B cell (primary cell): ENCODE measurements around the gene TNIK. TPM values are rescaled to one million over a fixed set of nuclear protein-coding genes. Genes with fewer than 3 reads are reported as not detected.

ENCODE experiments used
- ATAC-seq: fragments of 200-7000 bp; cut with Tn5 transposase; one replicate; pipeline ENCODE4 v1.10.0; 2021; ENCODE audit warnings: low read depth, mild to moderate bottlenecking, moderate number of reproducible peaks, moderate library complexity
- CTCF ChIA-PET: fragments of 350-600 bp; sonication (Branson Sonifier 250); formaldehyde crosslinking; loops from one replicate; lab custom pipeline; 2021; ENCODE audit warnings: antibody characterized with exemption, inconsistent platforms; lab: Charles Lee
- POLR2A ChIA-PET: fragments of 350-600 bp; sonication (Branson Sonifier 250); formaldehyde crosslinking; loops from one replicate; lab custom pipeline; 2021; ENCODE audit warnings: antibody characterized with exemption; lab: Charles Lee
- DNase-seq: peaks from one replicate; pipeline ENCODE4 v3.0.0; 2013
- H2AFZ ChIP-seq: 2 replicates; pipeline ENCODE4 v1.6.1; 2012; ENCODE audit warnings: mild to moderate bottlenecking, low read depth, low read length; ENCODE audit not compliant: insufficient read depth, poor library complexity, severe bottlenecking
- H3K27ac ChIP-seq, 2 donors: 1 replicate in 1 of 2; 2 replicates in 1 of 2; pipeline ENCODE4 v1.5.1; 2012 to 2013; ENCODE audit warnings: low read length in 2 of 2, mild to moderate bottlenecking in 2 of 2, moderate library complexity in 1 of 2
- H3K27me3 ChIP-seq, 4 experiments: fragments of 200-600 bp in 1 of 4; sonication (generic) in 1 of 4; replicated peaks in 1 of 4; 1 replicate in 2 of 4; 2 replicates in 2 of 4; pipeline versions ENCODE4 v1.6.1 to v1.7.0; 2013 to 2016; ENCODE audit warnings: low read length in 3 of 4, mild to moderate bottlenecking in 2 of 4, mixed read lengths in 1 of 4, moderate library complexity in 1 of 4; ENCODE audit not compliant: insufficient read depth in 4 of 4, control insufficient read depth in 3 of 4; ENCODE audit errors: control extremely low read depth in 1 of 4
- H3K36me3 ChIP-seq, 2 experiments: replicated peaks in 1 of 2; 1 replicate in 1 of 2; 2 replicates in 1 of 2; pipeline versions ENCODE4 v1.6.1 to v1.7.1; 2013; ENCODE audit warnings: low read length in 1 of 2; ENCODE audit not compliant: insufficient read depth in 2 of 2, control insufficient read depth in 1 of 2; ENCODE audit errors: control extremely low read depth in 1 of 2, extremely low read depth in 1 of 2
- H3K4me1 ChIP-seq, 2 donors: fragments of 200-600 bp in 1 of 2; sonication (generic) in 1 of 2; 1 replicate in 1 of 2; 2 replicates in 1 of 2; pipeline versions ENCODE4 v1.5.1 to v1.6.1; 2013 to 2017; ENCODE audit warnings: low read length in 2 of 2; ENCODE audit not compliant: control insufficient read depth in 2 of 2, insufficient read depth in 2 of 2
- H3K4me2 ChIP-seq: replicated peaks from 2 replicates; pipeline ENCODE3; 2012; ENCODE audit warnings: mild to moderate bottlenecking, low read depth, low read length; ENCODE audit not compliant: poor library complexity, severe bottlenecking
- H3K4me3 ChIP-seq, 5 experiments: fragments of 200-600 bp in 1 of 5; sonication (generic) in 1 of 5; 1 replicate in 3 of 5; 2 replicates in 2 of 5; pipeline versions ENCODE4 v1.5.1 to v1.7.0; 2011 to 2016; ENCODE audit warnings: low read length in 4 of 5, mild to moderate bottlenecking in 4 of 5, low read depth in 2 of 5, control low read depth in 1 of 5, moderate library complexity in 1 of 5; ENCODE audit not compliant: insufficient read depth in 1 of 5; ENCODE audit errors: control extremely low read depth in 1 of 5, extremely low read depth in 1 of 5
- H3K79me2 ChIP-seq: fragments of 200-600 bp; sonication (generic); one replicate; pipeline ENCODE4 v1.6.0; 2016; ENCODE audit warnings: low read length; ENCODE audit not compliant: control insufficient read depth, insufficient read depth
- H3K9ac ChIP-seq: fragments of 200-600 bp; sonication (generic); 2 replicates; pipeline ENCODE4 v1.6.1; 2017; ENCODE audit warnings: mild to moderate bottlenecking, low read length, moderate library complexity
- H3K9me3 ChIP-seq, 3 donors: one replicate each; pipeline versions ENCODE4 v1.6.1 to v1.7.1; 2013; ENCODE audit warnings: low read length in 2 of 3; ENCODE audit not compliant: control insufficient read depth in 2 of 3, insufficient read depth in 1 of 3; ENCODE audit errors: control extremely low read depth in 1 of 3
- H4K20me1 ChIP-seq: 2 replicates; pipeline ENCODE4 v1.6.0; 2012; ENCODE audit warnings: mild to moderate bottlenecking, low read length; ENCODE audit not compliant: insufficient read depth, control insufficient read depth, poor library complexity, severe bottlenecking
- H3K27ac Mint-ChIP-seq: one replicate; pipeline ENCODE4 v1.8.0; 2021; ENCODE audit warnings: mixed read lengths
- H3K27me3 Mint-ChIP-seq: one replicate; pipeline ENCODE4 v1.8.0; 2021; ENCODE audit warnings: mixed read lengths
- H3K4me1 Mint-ChIP-seq: one replicate; pipeline ENCODE4 v1.8.0; 2021; ENCODE audit warnings: mixed read lengths
- H3K4me3 Mint-ChIP-seq: one replicate; pipeline ENCODE4 v1.8.0; 2021; ENCODE audit warnings: mixed read lengths
- H3K9me3 Mint-ChIP-seq: one replicate; pipeline ENCODE4 v1.8.0; 2022; ENCODE audit warnings: mixed read lengths; ENCODE audit not compliant: insufficient read depth
- EZH2 ChIP-seq: IDR thresholded peaks from 2 replicates; pipeline ENCODE4 v1.6.1; 2012; ENCODE audit warnings: borderline replicate concordance, low read depth, mild to moderate bottlenecking, moderate library complexity, low read length; ENCODE audit not compliant: insufficient read depth, poor library complexity, severe bottlenecking
- WGBS: methylation state at CpG from one replicate; pipeline ENCODE4 v1.1.5; 2013; ENCODE audit warnings: missing lambda C conversion rate; ENCODE audit not compliant: insufficient coverage; 5-methylcytosine and 5-hydroxymethylcytosine counted together
- intact Hi-C: fragments of 100-400 bp; cut with micrococcal nuclease; formaldehyde crosslinking; loops from one replicate; pipeline ENCODE4 v1.10.0; 2022
- polyA plus RNA-seq: library from polyadenylated mRNA; depleted of rRNA; stranded (reverse); fragments of >200 nt; gene quantifications from 2 replicates; pipeline ENCODE4 v1.2.3, GENCODE V29; 2012
- total RNA-seq, 2 donors: library from RNA; stranded (reverse); fragments of 120-200 nt in 1 of 2; gene quantifications; 1 replicate in 1 of 2; 2 replicates in 1 of 2; pipeline versions ENCODE4 v1.2.3 to v1.2.4, GENCODE V29; 2013 to 2022
- TF ChIP-seq, protein P1 (sequence below): fragments of 200-600 bp; IDR thresholded peaks from one replicate; pipeline ENCODE4 v1.8.0; 2022; ENCODE audit warnings: antibody characterized with exemption, mild to moderate bottlenecking

The TNIK gene
- total and polyA plus RNA-seq, 2 donors (not counting 1 experiment from before 2014, with no cell fraction given) = 0.66 to 7.7 TPM

DNA sequence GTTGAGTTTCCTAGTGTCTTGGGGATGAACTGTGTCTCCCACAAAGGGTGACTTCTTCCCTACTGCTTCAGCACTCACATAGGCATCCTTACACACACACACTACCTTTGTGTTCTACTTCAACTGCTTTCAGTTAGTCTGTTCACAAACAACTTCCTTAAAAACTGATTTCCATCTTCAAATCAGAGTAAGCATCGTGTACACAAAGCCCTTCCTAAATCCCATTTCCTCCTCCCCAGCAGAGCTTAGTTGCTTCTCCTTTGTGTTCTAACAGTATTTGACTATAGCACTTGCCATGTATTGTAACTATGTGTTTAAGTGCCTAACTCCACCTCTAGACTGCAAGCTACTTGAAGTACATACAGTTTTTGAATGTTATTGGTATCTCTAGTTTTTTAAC, 71.7 kb downstream of the TNIK start:
- Histone ChIP-seq H3K79me2 (no peaks in the 10 kb centered on the region), H3K4me2 (no peak overlapping the region), H3K9me3 (peaks cover 0 to 3% (median 3%) of the 10 kb centered on the region in 3 donors), H3K4me1 (no peaks in the 10 kb centered on the region), H4K20me1 (no peaks in the 10 kb centered on the region), H3K4me3 (no peak overlapping the region), H3K27me3 (no peaks in the 10 kb centered on the region), H2AFZ (no peak overlapping the region), H3K27ac (no peak overlapping the region), H3K9ac (no peak overlapping the region), H3K36me3 (no peaks in the 10 kb centered on the region)
- H3K4me1 Mint-ChIP-seq = no peaks in the 10 kb centered on the region
- ChIA-PET POLR2A (no interaction called here), CTCF (no interaction called here)
- peaks cover 3% of the 10 kb centered on the region for H3K9me3 Mint-ChIP-seq
- intact Hi-C loops = no loop called here
- no peak overlapping the region for H3K4me3 Mint-ChIP-seq
- peaks cover 4% of the 10 kb centered on the region for H3K27me3 Mint-ChIP-seq
- TF ChIP-seq, protein P1, sequence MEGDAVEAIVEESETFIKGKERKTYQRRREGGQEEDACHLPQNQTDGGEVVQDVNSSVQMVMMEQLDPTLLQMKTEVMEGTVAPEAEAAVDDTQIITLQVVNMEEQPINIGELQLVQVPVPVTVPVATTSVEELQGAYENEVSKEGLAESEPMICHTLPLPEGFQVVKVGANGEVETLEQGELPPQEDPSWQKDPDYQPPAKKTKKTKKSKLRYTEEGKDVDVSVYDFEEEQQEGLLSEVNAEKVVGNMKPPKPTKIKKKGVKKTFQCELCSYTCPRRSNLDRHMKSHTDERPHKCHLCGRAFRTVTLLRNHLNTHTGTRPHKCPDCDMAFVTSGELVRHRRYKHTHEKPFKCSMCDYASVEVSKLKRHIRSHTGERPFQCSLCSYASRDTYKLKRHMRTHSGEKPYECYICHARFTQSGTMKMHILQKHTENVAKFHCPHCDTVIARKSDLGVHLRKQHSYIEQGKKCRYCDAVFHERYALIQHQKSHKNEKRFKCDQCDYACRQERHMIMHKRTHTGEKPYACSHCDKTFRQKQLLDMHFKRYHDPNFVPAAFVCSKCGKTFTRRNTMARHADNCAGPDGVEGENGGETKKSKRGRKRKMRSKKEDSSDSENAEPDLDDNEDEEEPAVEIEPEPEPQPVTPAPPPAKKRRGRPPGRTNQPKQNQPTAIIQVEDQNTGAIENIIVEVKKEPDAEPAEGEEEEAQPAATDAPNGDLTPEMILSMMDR = no peak
- TF ChIP-seq EZH2 = no peak
- ATAC-seq = no peak
- H3K27ac Mint-ChIP-seq = no peak overlapping the region
- no peak for DNase-seq
- no CpG with 5 or more reads among the region's 1 CpG for WGBS

DNA sequence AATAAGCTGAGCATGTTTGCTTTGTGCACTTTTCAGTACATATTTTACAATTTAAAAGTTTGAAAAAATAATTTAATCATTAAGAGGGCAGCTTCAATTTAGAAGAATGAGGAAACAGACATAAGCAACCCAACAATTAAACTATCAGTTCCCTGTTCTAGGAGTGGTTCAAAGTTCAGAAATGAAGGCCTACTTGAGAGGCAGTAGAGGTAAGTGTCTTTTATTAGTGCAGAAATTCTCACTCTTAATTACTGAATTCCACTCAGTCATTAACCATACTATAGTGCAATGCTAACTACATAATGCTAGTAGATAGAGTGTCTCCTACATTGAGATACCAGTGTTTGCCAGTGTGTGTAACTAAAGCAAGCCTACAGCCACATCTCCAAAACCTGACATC, 73.1 kb downstream of the TNIK start:
- Histone ChIP-seq H3K36me3 (no peaks in the 10 kb centered on the region), H3K27ac (no peak overlapping the region), H3K79me2 (no peaks in the 10 kb centered on the region), H3K4me1 (no peaks in the 10 kb centered on the region), H2AFZ (no peak overlapping the region), H3K9ac (no peak overlapping the region), H3K4me2 (no peak overlapping the region), H4K20me1 (no peaks in the 10 kb centered on the region), H3K27me3 (no peaks in the 10 kb centered on the region), H3K4me3 (no peak overlapping the region), H3K9me3 (peaks cover 0 to 3% (median 2%) of the 10 kb centered on the region in 3 donors)
- Mint-ChIP-seq H3K27me3 (peaks cover 4% of the 10 kb centered on the region), H3K9me3 (peaks cover 3% of the 10 kb centered on the region), H3K4me1 (no peaks in the 10 kb centered on the region), H3K4me3 (no peak overlapping the region), H3K27ac (no peak overlapping the region)
- intact Hi-C loops = no loop called here
- POLR2A ChIA-PET = interaction anchor here (0.5 kb wide), 1 partner anchor 16 kb away, joined by 8 read pairs; no protein-coding TSS in a partner anchor
- CTCF ChIA-PET = no interaction called here
- TF ChIP-seq, protein P1 = no peak
- TF ChIP-seq EZH2 = no peak
- DNase-seq (no peak), ATAC-seq (no peak)
